Calu3 (cell line): ENCODE data around the gene B4GALNT2. TPM values are rescaled to one million over a fixed set of nuclear protein-coding genes. Genes with fewer than 3 reads are reported as not detected.

Source experiments
- BruUV-seq: library from RNA; stranded (reverse); fragments of 400-500 nt; replicated peaks from 2 replicates; lab custom pipeline; 2021; lab: Mats Ljungman, UMichigan
- CTCF ChIA-PET: fragments of 300-600 bp; sonication (Branson Sonifier 250); formaldehyde crosslinking; loops from one replicate; lab custom pipeline; 2022; ENCODE audit warnings: antibody characterized with exemption; lab: Charles Lee
- DNase-seq: peaks from one replicate; pipeline ENCODE4 v3.0.0; 2022
- H3K27ac Mint-ChIP-seq: one replicate; pipeline ENCODE4 v1.8.0; 2022; ENCODE audit warnings: mixed read lengths; ENCODE audit not compliant: unreplicated experiment
- H3K27me3 Mint-ChIP-seq: one replicate; pipeline ENCODE4 v1.8.0; 2022; ENCODE audit warnings: mixed read lengths; ENCODE audit not compliant: unreplicated experiment
- H3K36me3 Mint-ChIP-seq: one replicate; pipeline ENCODE4 v1.8.0; 2022; ENCODE audit warnings: mild to moderate bottlenecking, moderate library complexity, mixed read lengths; ENCODE audit not compliant: insufficient read depth, unreplicated experiment
- H3K4me1 Mint-ChIP-seq: one replicate; pipeline ENCODE4 v1.8.0; 2022; ENCODE audit warnings: mild to moderate bottlenecking, low read depth, mixed read lengths; ENCODE audit not compliant: unreplicated experiment
- H3K4me3 Mint-ChIP-seq: one replicate; pipeline ENCODE4 v1.8.0; 2022; ENCODE audit warnings: mild to moderate bottlenecking, low read depth, moderate library complexity, mixed read lengths; ENCODE audit not compliant: unreplicated experiment
- H3K9me3 Mint-ChIP-seq: one replicate; pipeline ENCODE4 v1.8.0; 2022; ENCODE audit warnings: low read depth, mixed read lengths; ENCODE audit not compliant: unreplicated experiment
- CTCF ChIP-seq: fragments of 200-600 bp; IDR thresholded peaks from one replicate; pipeline ENCODE4 v1.8.0; 2022; ENCODE audit warnings: antibody characterized with exemption; ENCODE audit not compliant: unreplicated experiment
- intact Hi-C: fragments of 100-400 bp; cut with micrococcal nuclease; formaldehyde crosslinking; loops from one replicate; pipeline ENCODE4 v1.10.0; 2022; ENCODE audit not compliant: unreplicated experiment
- total RNA-seq: library from RNA; stranded (reverse); gene quantifications from 2 replicates; pipeline ENCODE4 v1.2.3, GENCODE V29; 2022

The B4GALNT2 gene
- total RNA-seq, 1 experiment from 2014 or later: 1.3 TPM

DNA sequence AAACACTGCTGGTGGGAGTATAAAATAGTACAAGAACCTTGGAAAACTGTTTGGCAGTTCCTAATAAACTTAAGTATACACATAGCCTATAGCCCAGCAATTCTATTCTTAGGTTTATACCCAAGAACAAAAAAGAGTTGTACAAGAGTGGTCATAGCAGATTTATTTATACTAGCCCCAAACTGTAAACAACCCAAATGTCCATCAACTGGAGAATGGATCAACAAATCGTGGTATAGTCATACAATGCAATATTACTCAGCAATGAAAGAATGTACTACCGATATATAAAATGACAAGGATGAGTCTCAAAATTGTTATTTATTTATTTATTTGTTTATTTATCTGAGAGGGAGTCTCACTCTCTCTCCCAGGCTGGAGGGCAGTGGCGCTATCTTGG, 54.7 kb downstream of the B4GALNT2 start:
- no peak for TF ChIP-seq CTCF
- DNase-seq: no peak
- intact Hi-C loops: no loop called here
- Mint-ChIP-seq H3K9me3 (peaks cover 7% of the 10 kb centered on the region), H3K4me1 (no peaks in the 10 kb centered on the region), H3K4me3 (no peak overlapping the region), H3K27me3 (peaks cover 8% of the 10 kb centered on the region), H3K27ac (no peak overlapping the region), H3K36me3 (peaks cover 10% of the 10 kb centered on the region)
- CTCF ChIA-PET: interaction anchor here (0.6 kb wide), 1 partner anchor 73 kb away, joined by 3 read pairs; no protein-coding TSS in a partner anchor
- BruUV-seq: no TSS peak

- no peak overlapping the region for H3K27ac Mint-ChIP-seq
- no peak overlapping the region for H3K4me3 Mint-ChIP-seq
- TF ChIP-seq CTCF: no peak
Measured at GRCh38 chr17:49190932-49191331, 58.4 kb downstream of the B4GALNT2 start.

DNA sequence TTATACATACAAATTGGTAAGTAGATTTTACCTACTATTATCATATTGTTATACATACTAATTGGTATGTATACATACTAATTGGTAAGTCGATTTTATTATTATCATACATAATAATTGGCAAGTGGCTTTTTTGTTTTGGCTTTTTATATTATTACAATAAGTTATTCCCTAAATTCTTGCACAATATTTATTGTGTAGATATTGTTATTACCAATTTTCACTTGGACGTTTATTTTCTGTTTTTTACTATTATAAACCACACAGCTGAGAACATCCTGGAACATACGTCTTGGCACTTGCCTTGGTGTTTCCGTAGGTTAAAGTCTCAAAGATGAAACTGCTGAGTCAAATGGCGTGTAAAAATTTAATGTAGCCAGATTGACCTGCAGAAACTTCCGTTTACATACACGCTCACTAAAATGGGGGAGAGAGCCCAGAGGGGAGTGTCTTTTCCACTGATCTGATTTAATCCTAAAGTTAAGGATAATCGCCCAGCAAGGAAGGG, 58.9 kb downstream of the B4GALNT2 start:
- BruUV-seq: no TSS peak
- Mint-ChIP-seq H3K36me3 (peaks cover 19% of the 10 kb centered on the region), H3K9me3 (no peaks in the 10 kb centered on the region), H3K27ac (peak overlapping the region; percentile 98), H3K4me1 (peaks cover 9% of the 10 kb centered on the region), H3K27me3 (no peaks in the 10 kb centered on the region), H3K4me3 (peak overlapping the region; percentile 78)
- CTCF ChIA-PET: interaction anchor here (0.6 to 1.9 kb wide), 10 partner anchors 9 to 1126 kb away, joined by 3 to 11 read pairs (median 4); partner anchors contain the start of gene ATP5MC1
- intact Hi-C loops: loop anchor here (5.0 kb wide), 1 partner anchor 36 kb away; no protein-coding TSS in a partner anchor
- no peak for DNase-seq
- TF ChIP-seq CTCF: no peak

More at GRCh38 chr17:49190932-49191331, 58.4 kb downstream of the B4GALNT2 start:
- Mint-ChIP-seq H3K27me3 (no peaks in the 10 kb centered on the region), H3K9me3 (no peaks in the 10 kb centered on the region), H3K36me3 (peaks cover 19% of the 10 kb centered on the region), H3K4me1 (peaks cover 9% of the 10 kb centered on the region)
- intact Hi-C loops: loop anchor here (5.0 kb wide), 1 partner anchor 36 kb away; no protein-coding TSS in a partner anchor
- no peak for DNase-seq
- no TSS peak for BruUV-seq
- CTCF ChIA-PET: interaction anchor here (0.5 to 1.1 kb wide), 4 partner anchors 10 to 512 kb away, joined by 3 to 5 read pairs (median 4); partner anchors contain the start of gene ATP5MC1

DNA sequence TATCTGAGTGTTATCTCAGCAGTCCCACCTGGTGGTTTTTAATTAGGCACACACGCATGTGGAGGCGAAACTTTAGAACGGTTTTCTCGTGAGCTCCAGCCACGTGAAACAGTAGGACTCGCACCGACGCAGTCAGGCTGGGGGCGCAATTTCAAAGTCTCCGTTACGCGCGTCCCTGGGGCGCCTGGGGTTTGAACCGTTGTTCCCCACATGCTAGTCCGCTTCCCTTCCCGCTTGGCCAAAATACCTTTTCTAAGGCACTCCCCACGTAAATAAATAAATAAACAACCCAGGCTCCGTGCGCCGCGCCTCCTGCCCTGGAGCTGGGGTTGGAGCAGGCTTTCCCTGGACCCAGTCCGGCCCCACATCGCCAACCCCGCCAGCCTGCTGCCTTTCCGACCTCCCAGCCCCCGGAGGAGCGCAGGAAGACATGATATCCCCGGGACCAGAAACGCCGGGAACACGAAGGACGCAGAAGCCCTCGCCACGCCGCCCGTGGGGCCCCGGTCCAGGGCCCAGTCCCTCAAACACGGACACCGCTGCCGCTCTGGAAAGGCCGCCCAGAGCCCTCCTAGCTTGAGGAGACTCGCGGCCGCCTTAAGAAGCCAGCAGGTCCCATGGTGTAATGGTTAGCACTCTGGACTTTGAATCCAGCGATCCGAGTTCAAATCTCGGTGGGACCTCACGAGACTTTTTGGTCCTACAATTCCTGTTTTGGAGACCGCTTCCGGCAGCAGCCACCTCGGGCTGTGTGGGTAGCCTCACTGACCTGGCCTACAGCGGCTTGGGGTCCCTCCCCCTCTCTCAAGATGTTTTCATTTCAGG, 59.6 kb downstream of the B4GALNT2 start:
- peak; percentile 31 for TF ChIP-seq CTCF
- Mint-ChIP-seq H3K4me1 (peaks cover 9% of the 10 kb centered on the region), H3K9me3 (no peaks in the 10 kb centered on the region), H3K4me3 (peak overlapping the region; percentile 78), H3K36me3 (peaks cover 19% of the 10 kb centered on the region), H3K27me3 (no peaks in the 10 kb centered on the region), H3K27ac (peak overlapping the region; percentile 98)
- CTCF ChIA-PET: interaction anchor here (0.5 to 1.9 kb wide), 19 partner anchors 8 to 1127 kb away, joined by 3 to 11 read pairs (median 4); partner anchors contain the start of gene ATP5MC1
- DNase-seq: peak; percentile 96
- intact Hi-C loops: loop anchor here (5.0 kb wide), 1 partner anchor 35 kb away; no protein-coding TSS in a partner anchor
- no TSS peak for BruUV-seq
